Measurements from ENCODE around the gene ODF4.

- no peak for TF ChIP-seq JUND (IDR thresholded peaks at IDR 0.05)
- no peak for TF ChIP-seq CTCF (IDR thresholded peaks at IDR 0.05; ENCODE audit: low read depth, low read length, missing input control)
- no peak for TF ChIP-seq NR2F2 (IDR thresholded peaks at IDR 0.05)
- TF ChIP-seq RAD21 (IDR thresholded peaks at IDR 0.05): no peak
- no peak for TF ChIP-seq HNF4A (conservative IDR thresholded peaks at IDR 0.05)
- TF ChIP-seq, protein P1, sequence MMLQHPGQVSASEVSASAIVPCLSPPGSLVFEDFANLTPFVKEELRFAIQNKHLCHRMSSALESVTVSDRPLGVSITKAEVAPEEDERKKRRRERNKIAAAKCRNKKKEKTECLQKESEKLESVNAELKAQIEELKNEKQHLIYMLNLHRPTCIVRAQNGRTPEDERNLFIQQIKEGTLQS (IDR thresholded peaks at IDR 0.05): no peak
- no peak for TF ChIP-seq MAX (IDR thresholded peaks at IDR 0.05)
- TF ChIP-seq GABPA (IDR thresholded peaks at IDR 0.05 in 1 of 2, conservative IDR thresholded peaks at IDR 0.05 in 1 of 2): no peak
- TF ChIP-seq REST (IDR thresholded peaks at IDR 0.05): no peak
- TF ChIP-seq YY1 (IDR thresholded peaks at IDR 0.05): no peak
These were observed 14.1 kb downstream of the ODF4 start for GRCh38 chr17:8353736-8354135.

All from liver (tissue), 3 donors.